H9 (cell line): Measurements from ENCODE around the gene ABHD17C. TPM values are rescaled to one million over a fixed set of nuclear protein-coding genes. Genes with fewer than 3 reads are reported as not detected.

Source experiments
- DNase-seq: peaks from one replicate; pipeline ENCODE4 v3.0.0-alpha.2; 2017
- H2AFZ ChIP-seq: one replicate; pipeline ENCODE4 v1.6.1; 2013; ENCODE audit warnings: mild to moderate bottlenecking, low read length, control low read depth, moderate library complexity
- H2AK5ac ChIP-seq: 2 replicates; pipeline ENCODE4 v1.6.1; 2013; ENCODE audit warnings: low read length, control low read depth, mixed read lengths; ENCODE audit not compliant: insufficient read length
- H2BK120ac ChIP-seq: one replicate; pipeline ENCODE4 v1.6.1; 2013; ENCODE audit warnings: low read depth, mild to moderate bottlenecking, low read length, control low read depth, inconsistent platforms; ENCODE audit not compliant: poor library complexity, severe bottlenecking
- H2BK12ac ChIP-seq: 2 replicates; pipeline ENCODE4 v1.6.1; 2013; ENCODE audit warnings: low read length, control low read depth, mixed read lengths, low read depth; ENCODE audit not compliant: insufficient read length
- H2BK15ac ChIP-seq: 2 replicates; pipeline ENCODE4 v1.6.1; 2013; ENCODE audit warnings: low read depth, low read length, control low read depth
- H2BK20ac ChIP-seq: one replicate; pipeline ENCODE4 v1.6.1; 2013; ENCODE audit warnings: low read depth, mild to moderate bottlenecking, low read length, control low read depth, inconsistent platforms; ENCODE audit not compliant: poor library complexity, severe bottlenecking
- H2BK5ac ChIP-seq: 2 replicates; pipeline ENCODE4 v1.6.1; 2013; ENCODE audit warnings: low read length, control low read depth, mixed read lengths; ENCODE audit not compliant: insufficient read length
- H3K14ac ChIP-seq: 2 replicates; pipeline ENCODE4 v1.6.1; 2013; ENCODE audit warnings: low read length, control low read depth; ENCODE audit not compliant: insufficient read depth
- H3K18ac ChIP-seq: 2 replicates; pipeline ENCODE4 v1.6.1; 2013; ENCODE audit warnings: low read depth, mild to moderate bottlenecking, mixed read lengths, low read length, control low read depth; ENCODE audit not compliant: insufficient read length
- H3K23ac ChIP-seq: 2 replicates; pipeline ENCODE4 v1.6.1; 2013; ENCODE audit warnings: low read length, control low read depth, mixed read lengths, low read depth; ENCODE audit not compliant: insufficient read length
- H3K23me2 ChIP-seq: 2 replicates; pipeline ENCODE4 v1.6.1; 2013; ENCODE audit warnings: low read depth, mild to moderate bottlenecking, mixed read lengths, low read length, control low read depth; ENCODE audit not compliant: insufficient read length, poor library complexity, severe bottlenecking
- H3K27ac ChIP-seq: 2 replicates; pipeline ENCODE4 v1.5.1; 2013; ENCODE audit warnings: low read length, control low read depth, mixed read lengths, low read depth; ENCODE audit not compliant: insufficient read length
- H3K27me3 ChIP-seq: 2 replicates; pipeline ENCODE4 v1.6.1; 2013; ENCODE audit warnings: low read length, control low read depth, inconsistent platforms; ENCODE audit not compliant: insufficient read depth
- H3K4ac ChIP-seq: 2 replicates; pipeline ENCODE4 v1.6.1; 2013; ENCODE audit warnings: low read depth, mild to moderate bottlenecking, control low read depth, inconsistent platforms, low read length, moderate library complexity
- H3K4me1 ChIP-seq: 2 replicates; pipeline ENCODE4 v1.6.1; 2013; ENCODE audit warnings: low read length, control low read depth, inconsistent platforms; ENCODE audit not compliant: insufficient read depth
- H3K4me2 ChIP-seq: 2 replicates; pipeline ENCODE4 v1.6.1; 2013; ENCODE audit warnings: low read length, control low read depth, mixed read lengths; ENCODE audit not compliant: insufficient read length, insufficient read depth
- H3K56ac ChIP-seq: 2 replicates; pipeline ENCODE4 v1.6.1; 2013; ENCODE audit warnings: low read depth, mild to moderate bottlenecking, mixed read lengths, low read length, control low read depth; ENCODE audit not compliant: insufficient read length
- H3K79me1 ChIP-seq: 2 replicates; pipeline ENCODE4 v1.6.1; 2013; ENCODE audit warnings: low read depth, mild to moderate bottlenecking, moderate library complexity, low read length, control low read depth, inconsistent platforms; ENCODE audit not compliant: insufficient read depth, poor library complexity, severe bottlenecking
- H3K79me2 ChIP-seq: 2 replicates; pipeline ENCODE4 v1.6.1; 2013; ENCODE audit warnings: low read length, control low read depth, inconsistent platforms; ENCODE audit not compliant: insufficient read depth
- H3K9ac ChIP-seq: 2 replicates; pipeline ENCODE4 v1.6.1; 2013; ENCODE audit warnings: low read length, control low read depth, mixed read lengths; ENCODE audit not compliant: insufficient read length; ENCODE audit errors: extremely low read depth
- H3K9me3 ChIP-seq: one replicate; pipeline ENCODE4 v1.6.1; 2013; ENCODE audit warnings: low read depth, low read length, inconsistent platforms; ENCODE audit not compliant: control insufficient read depth
- H3T11ph ChIP-seq: one replicate; pipeline ENCODE4 v1.6.1; 2013; ENCODE audit warnings: mild to moderate bottlenecking, low read length, control low read depth, inconsistent platforms
- H4K20me1 ChIP-seq: one replicate; pipeline ENCODE4 v1.6.1; 2013; ENCODE audit not compliant: control insufficient read depth, insufficient read length, insufficient read depth
- H4K5ac ChIP-seq: 2 replicates; pipeline ENCODE4 v1.6.1; 2013; ENCODE audit warnings: low read depth, mild to moderate bottlenecking, mixed read lengths, low read length, control low read depth; ENCODE audit not compliant: insufficient read length
- H4K8ac ChIP-seq: replicated peaks from 2 replicates; pipeline ENCODE4 v1.6.1; 2013; ENCODE audit warnings: low read length, control low read depth, mixed read lengths, low read depth; ENCODE audit not compliant: insufficient read length
- H4K91ac ChIP-seq: 2 replicates; pipeline ENCODE4 v1.6.1; 2013; ENCODE audit warnings: low read depth, mild to moderate bottlenecking, moderate library complexity, mixed read lengths, low read length, control low read depth; ENCODE audit not compliant: insufficient read length
- H3K27ac Mint-ChIP-seq, 3 experiments: 2 replicates in 2 of 3; 3 replicates in 1 of 3; pipeline ENCODE4 v1.8.0; 2020 to 2021; ENCODE audit warnings: mixed read lengths in 3 of 3, mild to moderate bottlenecking in 1 of 3, moderate library complexity in 1 of 3
- H3K27me3 Mint-ChIP-seq: 2 replicates; pipeline ENCODE4 v1.8.0; 2021; ENCODE audit warnings: low read depth, mild to moderate bottlenecking, moderate library complexity, mixed read lengths
- H3K36me3 Mint-ChIP-seq, 3 experiments: 2 replicates in 2 of 3; 3 replicates in 1 of 3; pipeline ENCODE4 v1.8.0; 2020 to 2021; ENCODE audit warnings: low read depth in 3 of 3, mixed read lengths in 3 of 3; ENCODE audit not compliant: insufficient read depth in 1 of 3
- H3K4me1 Mint-ChIP-seq, 2 experiments: 2 replicates each; pipeline ENCODE4 v1.8.0; 2020; ENCODE audit warnings: mixed read lengths in 2 of 2
- H3K4me3 Mint-ChIP-seq, 2 experiments: 2 replicates in 1 of 2; 3 replicates in 1 of 2; pipeline ENCODE4 v1.8.0; 2020 to 2021; ENCODE audit warnings: mild to moderate bottlenecking in 2 of 2, mixed read lengths in 2 of 2, moderate library complexity in 1 of 2
- H3K9me3 Mint-ChIP-seq, 2 experiments: 2 replicates in 1 of 2; 3 replicates in 1 of 2; pipeline ENCODE4 v1.8.0; 2020; ENCODE audit warnings: mild to moderate bottlenecking in 2 of 2, mixed read lengths in 2 of 2, moderate library complexity in 1 of 2
- WGBS: extraction: QIAGEN DNeasy Blood & Tissue Kit; methylation state at CpG from one replicate; pipeline ENCODE4 v1.1.7; 2013; ENCODE audit warnings: missing lambda C conversion rate, low lambda C conversion rate, mixed read lengths; ENCODE audit not compliant: insufficient read length; ENCODE audit errors: extremely low coverage; 5-methylcytosine and 5-hydroxymethylcytosine counted together
- total RNA-seq: library from RNA; stranded (reverse); gene quantifications from 2 replicates; pipeline ENCODE4 v1.2.1, GENCODE V29; 2021
- TF ChIP-seq, protein P1 (sequence below): fragments of 200-600 bp; sonication (generic); conservative IDR thresholded peaks from 3 replicates; pipeline ENCODE4 v1.8.0; 2021; ENCODE audit warnings: antibody characterized with exemption, mild to moderate bottlenecking

The ABHD17C gene
- total RNA-seq, 1 experiment from 2014 or later: 21.5 TPM

DNA sequence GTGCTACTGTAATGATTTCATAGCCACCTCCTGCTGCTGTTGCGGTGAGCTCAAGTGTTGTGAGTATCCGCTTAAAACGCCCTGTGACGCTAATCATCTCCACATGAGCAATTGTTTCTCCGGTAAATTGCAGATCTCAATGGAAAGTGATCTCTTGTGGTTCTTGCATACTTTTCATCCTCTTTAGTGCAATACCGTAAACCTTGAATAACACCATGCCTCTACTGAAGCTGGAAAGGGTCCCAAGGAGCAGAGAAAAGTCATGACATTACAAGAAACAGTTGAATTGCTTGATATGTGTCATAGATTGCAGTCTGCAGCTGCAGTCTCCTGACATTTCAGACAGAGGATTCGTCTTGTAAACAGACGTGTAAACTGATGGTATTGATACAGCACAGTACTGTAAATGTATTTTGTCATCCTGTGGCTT, 78.0 kb downstream of the ABHD17C start:
- Mint-ChIP-seq H3K27ac (no peak overlapping the region), H3K9me3 (no peaks in the 10 kb centered on the region), H3K27me3 (peaks cover 17% of the 10 kb centered on the region), H3K36me3 (no peaks in the 10 kb centered on the region), H3K4me1 (peaks cover 0 to 2% of the 10 kb centered on the region in 2 experiments; a peak in 1 of 4 replicates), H3K4me3 (no peak overlapping the region)
- Histone ChIP-seq H2BK120ac (no peak overlapping the region), H3K4ac (no peak overlapping the region), H4K8ac (no peak overlapping the region), H3K23ac (no peak overlapping the region), H2BK20ac (no peak overlapping the region), H3K23me2 (no peaks in the 10 kb centered on the region), H2BK15ac (no peak overlapping the region), H3K9ac (no peak overlapping the region), H3K4me1 (no peaks in the 10 kb centered on the region), H3K56ac (no peak overlapping the region), H3K9me3 (no peaks in the 10 kb centered on the region), H3K79me1 (no peaks in the 10 kb centered on the region), H3K18ac (no peak overlapping the region), H4K91ac (no peak overlapping the region), H3K79me2 (no peaks in the 10 kb centered on the region), H2BK12ac (no peak overlapping the region), H4K20me1 (no peaks in the 10 kb centered on the region), H3K27me3 (no peaks in the 10 kb centered on the region; the same call in 1 of the 2 replicates), H3K27ac (no peak overlapping the region), H3K4me2 (no peak overlapping the region), H3T11ph (no peak overlapping the region), H2AFZ (no peak overlapping the region), H2AK5ac (no peak overlapping the region), H2BK5ac (no peak overlapping the region), H3K14ac (no peak overlapping the region), H4K5ac (no peak overlapping the region)
- WGBS: no CpG with 5 or more reads among the region's 8 CpGs
- TF ChIP-seq, protein P1, sequence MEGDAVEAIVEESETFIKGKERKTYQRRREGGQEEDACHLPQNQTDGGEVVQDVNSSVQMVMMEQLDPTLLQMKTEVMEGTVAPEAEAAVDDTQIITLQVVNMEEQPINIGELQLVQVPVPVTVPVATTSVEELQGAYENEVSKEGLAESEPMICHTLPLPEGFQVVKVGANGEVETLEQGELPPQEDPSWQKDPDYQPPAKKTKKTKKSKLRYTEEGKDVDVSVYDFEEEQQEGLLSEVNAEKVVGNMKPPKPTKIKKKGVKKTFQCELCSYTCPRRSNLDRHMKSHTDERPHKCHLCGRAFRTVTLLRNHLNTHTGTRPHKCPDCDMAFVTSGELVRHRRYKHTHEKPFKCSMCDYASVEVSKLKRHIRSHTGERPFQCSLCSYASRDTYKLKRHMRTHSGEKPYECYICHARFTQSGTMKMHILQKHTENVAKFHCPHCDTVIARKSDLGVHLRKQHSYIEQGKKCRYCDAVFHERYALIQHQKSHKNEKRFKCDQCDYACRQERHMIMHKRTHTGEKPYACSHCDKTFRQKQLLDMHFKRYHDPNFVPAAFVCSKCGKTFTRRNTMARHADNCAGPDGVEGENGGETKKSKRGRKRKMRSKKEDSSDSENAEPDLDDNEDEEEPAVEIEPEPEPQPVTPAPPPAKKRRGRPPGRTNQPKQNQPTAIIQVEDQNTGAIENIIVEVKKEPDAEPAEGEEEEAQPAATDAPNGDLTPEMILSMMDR: no peak
- no peak for DNase-seq
